Measurements from ENCODE around the gene NR1I3.
"Not testable (repeated sequence)": the region's sequence is repeated elsewhere in the genome, so short reads cannot be mapped to it uniquely, and the experiment has no call there.

Gene NR1I3

DNA sequence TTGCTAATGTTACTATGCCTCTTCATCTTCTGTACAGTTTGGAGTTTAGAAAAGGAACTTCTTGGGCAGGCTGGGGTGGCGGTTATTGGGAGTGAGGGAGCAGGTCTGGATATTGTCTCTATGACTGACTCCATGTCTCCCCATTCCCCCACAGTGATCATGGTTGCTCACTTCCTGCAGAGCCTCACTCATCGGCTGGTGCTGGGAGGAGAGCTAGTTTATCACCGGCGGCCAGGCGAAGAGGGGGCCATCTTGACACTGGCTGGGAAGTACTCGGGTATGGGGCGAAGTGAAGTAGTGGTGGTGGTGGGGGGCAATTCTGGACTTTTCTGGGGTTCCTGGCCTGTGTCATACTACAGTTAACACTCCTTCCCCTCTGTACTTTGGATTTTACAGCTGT lies 10.0 kb downstream of the NR1I3 start:
- DNase-seq (ENCODE audit: low read depth): no peak
- no peak overlapping the region for H3K4me3 ChIP-seq (replicated peaks; ENCODE audit: low read depth, low read length)
- no peak for TF ChIP-seq CTCF (IDR thresholded peaks at IDR 0.05; ENCODE audit: low read length, missing control alignments)

- TF ChIP-seq CTCF (IDR thresholded peaks at IDR 0.05; ENCODE audit: low read length, missing control alignments): peak; percentile 75
- peak; percentile 83 for DNase-seq (ENCODE audit: low read depth)
- peak overlapping the region; percentile 98 for H3K4me3 ChIP-seq (replicated peaks; ENCODE audit: low read depth, low read length)
These were observed 10.7 kb downstream of the NR1I3 start for GRCh38 chr1:161227196-161227871.

- peak overlapping the region; percentile 98 for H3K4me3 ChIP-seq (replicated peaks; ENCODE audit: low read depth, low read length)
These were observed 11.2 kb downstream of the NR1I3 start for GRCh38 chr1:161226759-161227158.

GRCh38 chr1:161226320-161226711 lies 11.7 kb downstream of the NR1I3 start:
- DNase-seq (ENCODE audit: low read depth): no peak
- no peak for TF ChIP-seq CTCF (IDR thresholded peaks at IDR 0.05; ENCODE audit: low read length, missing control alignments)
- H3K4me3 ChIP-seq (replicated peaks; ENCODE audit: low read depth, low read length): peak overlapping the region; percentile 98

More at GRCh38 chr1:161226759-161227158, 11.2 kb downstream of the NR1I3 start:
- TF ChIP-seq CTCF (IDR thresholded peaks at IDR 0.05; ENCODE audit: low read length, missing control alignments): no peak
- DNase-seq (ENCODE audit: low read depth): no peak

- peak; percentile 79 for TF ChIP-seq CTCF (IDR thresholded peaks at IDR 0.05; ENCODE audit: low read length, missing control alignments)
These were observed 12.3 kb downstream of the NR1I3 start, which contains the start of gene TOMM40L for GRCh38 chr1:161225534-161226319. TSS of gene TOMM40L (plus strand) at chr1:161226060. CDS start at chr1:161226490, 430 bp downstream.

DNA sequence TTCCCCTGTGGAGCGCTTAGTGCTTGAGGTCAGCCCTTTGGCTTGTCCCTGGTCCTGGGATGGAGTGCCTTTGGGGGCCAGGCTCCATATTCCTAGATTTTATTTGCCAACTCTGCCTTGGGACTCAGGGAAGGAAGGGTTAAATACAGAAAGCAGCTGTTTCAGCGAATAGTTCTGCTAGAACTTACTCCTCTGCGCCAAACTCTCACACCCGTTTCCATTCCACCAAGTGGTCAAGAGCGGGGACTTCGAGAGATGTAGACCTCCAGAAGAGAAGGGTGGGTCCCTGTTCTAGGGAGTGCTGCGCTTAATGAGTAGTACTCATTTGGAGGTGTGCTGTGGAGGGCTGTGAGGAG lies 12.8 kb downstream of the NR1I3 start:
- no peak for TF ChIP-seq CTCF (IDR thresholded peaks at IDR 0.05; ENCODE audit: low read length, missing control alignments)
- no peak for DNase-seq (ENCODE audit: low read depth)
- no peak overlapping the region for H3K4me3 ChIP-seq (replicated peaks; ENCODE audit: low read depth, low read length)

More at GRCh38 chr1:161225534-161226319, 12.3 kb downstream of the NR1I3 start, which contains the start of gene TOMM40L:
- peak within 1 kb of the TSS; percentile 98 for H3K4me3 ChIP-seq (replicated peaks; ENCODE audit: low read depth, low read length)
- peak; percentile 100 for DNase-seq (ENCODE audit: low read depth)

GRCh38 chr1:161224695-161225087 lies 13.3 kb downstream of the NR1I3 start:
- not testable (repeated sequence) for H3K4me3 ChIP-seq (replicated peaks; ENCODE audit: low read depth, low read length); DNase-seq (ENCODE audit: low read depth)

Measured in fibroblast of pulmonary artery (primary cell).